Epithelial cell of prostate (primary cell): ENCODE measurements around the gene PRSS8.

Experiments
- DNase-seq: peaks from one replicate; pipeline ENCODE4 v3.0.0-alpha.2; 2011; ENCODE audit warnings: low read depth, low spot score
- H3K27ac ChIP-seq: fragments of 450-650 bp; 2 replicates; pipeline ENCODE4 v1.5.1; 2017; ENCODE audit warnings: mild to moderate bottlenecking

Gene PRSS8

GRCh38 chr16:31130336-31130891 lies 5.1 kb downstream of the PRSS8 start:
- H3K27ac ChIP-seq: peak overlapping the region; percentile 96
- no peak for DNase-seq

- peak overlapping the region; percentile 96 for H3K27ac ChIP-seq
- no peak for DNase-seq
These were observed 5.8 kb downstream of the PRSS8 start for GRCh38 chr16:31129568-31130335.

DNA sequence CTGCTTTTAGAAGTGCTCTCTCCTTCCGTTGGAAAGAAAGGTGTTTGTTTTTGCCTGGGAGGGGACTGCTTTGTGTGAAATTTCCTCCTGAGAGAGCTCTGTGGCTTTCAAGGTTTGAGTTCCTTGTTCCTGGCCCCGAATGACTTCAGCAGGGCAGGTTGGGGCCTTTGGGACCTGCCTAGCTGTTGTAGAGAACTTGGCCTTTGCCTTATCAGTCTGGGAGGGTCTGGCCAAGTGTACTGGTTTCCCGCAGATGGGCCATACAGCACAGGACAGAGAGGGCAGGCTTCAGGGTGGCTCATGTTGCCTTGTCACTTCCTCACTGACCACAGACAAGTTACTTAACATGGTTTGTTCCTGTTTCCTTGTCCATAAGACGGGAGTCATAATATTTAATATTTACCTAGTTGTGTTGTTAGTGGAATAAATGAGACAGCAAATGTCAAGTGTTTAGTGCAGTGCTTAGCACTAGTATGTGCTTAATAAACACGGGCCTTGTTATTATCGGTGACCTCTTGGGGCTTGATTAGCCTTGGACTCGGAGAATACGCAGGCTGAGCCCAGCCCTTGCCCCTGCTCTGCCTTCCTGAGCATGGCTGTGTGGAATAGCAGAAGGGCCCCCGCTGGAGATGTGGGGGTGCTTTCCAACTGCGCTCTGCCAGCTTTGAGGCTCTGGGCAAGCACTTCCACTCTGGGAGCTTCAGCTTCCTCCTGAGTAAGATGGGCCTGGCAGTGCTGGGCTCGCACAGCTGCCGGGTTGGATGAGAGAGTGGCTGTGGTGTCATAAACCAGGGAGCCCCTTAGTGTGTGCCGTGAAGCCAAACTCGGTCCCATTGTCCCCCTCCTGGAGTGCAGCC lies 6.6 kb downstream of the PRSS8 start:
- peak overlapping the region; percentile 96 for H3K27ac ChIP-seq
- DNase-seq: no peak

- no peak overlapping the region for H3K27ac ChIP-seq
- DNase-seq: no peak
These were observed 8.3 kb downstream of the PRSS8 start for GRCh38 chr16:31127182-31127581.

- DNase-seq: no peak
- no peak overlapping the region for H3K27ac ChIP-seq
These were observed 9.7 kb downstream of the PRSS8 start for GRCh38 chr16:31125844-31126243.

GRCh38 chr16:31120129-31120528 lies 15.4 kb downstream of the PRSS8 start:
- no peak overlapping the region for H3K27ac ChIP-seq
- DNase-seq: no peak

DNA sequence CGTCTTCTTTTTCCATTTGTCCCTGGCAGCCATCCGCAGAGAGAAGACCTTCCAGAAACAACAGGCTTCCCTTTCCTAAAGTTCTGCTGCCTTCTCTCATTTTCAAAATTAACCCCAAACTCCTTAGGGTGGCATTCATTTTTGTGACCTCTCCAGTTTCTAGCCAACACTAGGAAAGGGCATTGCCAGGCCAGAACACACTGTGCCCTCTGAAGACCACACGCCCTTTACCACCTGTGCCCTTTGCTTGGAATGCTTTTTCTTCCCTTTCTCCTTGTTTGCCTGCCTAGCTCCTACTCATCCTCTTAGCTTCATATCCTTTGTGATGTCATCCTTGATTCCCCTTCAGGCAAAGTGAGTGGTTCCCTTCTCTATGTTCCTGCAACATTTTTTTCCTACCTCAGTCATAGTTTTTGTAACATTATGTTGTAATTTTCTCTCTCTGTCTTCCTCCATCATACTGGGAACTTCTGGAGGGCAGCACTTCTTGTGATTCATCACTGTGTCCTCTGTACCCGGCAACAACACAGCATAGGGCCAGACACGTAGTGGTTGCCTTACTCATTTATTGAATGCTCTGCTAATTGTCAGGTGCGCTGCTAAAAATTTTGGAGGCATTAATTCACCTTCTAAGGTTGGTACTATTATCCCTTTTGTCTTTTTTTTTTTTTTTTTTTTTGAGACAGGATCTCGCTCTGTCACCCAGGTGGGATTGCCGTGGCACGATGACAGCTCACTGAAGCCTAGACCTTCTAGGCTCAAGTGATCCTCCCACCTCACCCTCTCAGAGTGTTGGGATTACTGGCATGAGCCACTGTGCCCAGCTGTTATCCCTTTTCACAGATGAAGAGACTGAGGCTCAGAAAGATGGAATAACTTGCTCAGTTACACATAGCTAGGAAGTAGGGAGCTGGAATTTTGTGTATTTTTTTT lies 17.0 kb downstream of the PRSS8 start:
- peak overlapping the region; percentile 99 for H3K27ac ChIP-seq
- DNase-seq: peak; percentile 96

GRCh38 chr16:31117384-31118222 lies 17.9 kb downstream of the PRSS8 start, which contains the start of gene KAT8:
Gene KAT8, plus strand, starts transcription at chr16:31117664. Its CDS starts 18 bp downstream, at chr16:31117682.
- peak within 1 kb of the TSS; percentile 99 for H3K27ac ChIP-seq
- DNase-seq: peak; percentile 97

GRCh38 chr16:31114468-31114867 lies 21.1 kb downstream of the PRSS8 start:
- DNase-seq: no peak
- peak overlapping the region; percentile 38 for H3K27ac ChIP-seq

- DNase-seq: no peak
- peak overlapping the region; percentile 38 for H3K27ac ChIP-seq
These were observed 22.1 kb downstream of the PRSS8 start for GRCh38 chr16:31113121-31114120.

DNA sequence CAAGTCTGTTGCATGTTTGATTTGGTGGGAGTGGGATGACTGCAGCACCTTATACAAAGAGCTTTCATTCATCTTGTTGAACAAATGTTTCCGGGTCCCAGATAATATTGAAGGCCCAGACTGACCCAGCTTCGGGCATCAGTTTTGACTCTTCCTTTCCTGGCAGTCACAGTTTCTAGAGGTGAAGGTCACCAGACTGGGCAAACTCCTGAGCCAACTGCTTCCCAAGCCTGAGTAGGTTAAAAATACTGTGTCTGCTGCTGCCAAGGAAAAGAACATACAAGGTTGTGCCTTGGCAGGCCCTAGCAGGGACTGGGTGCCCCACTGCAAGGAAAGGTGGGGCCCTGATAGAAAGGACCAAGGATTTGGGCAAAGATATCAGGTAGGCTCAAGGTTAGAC lies 22.8 kb downstream of the PRSS8 start:
- H3K27ac ChIP-seq: peak overlapping the region; percentile 38
- no peak for DNase-seq

GRCh38 chr16:31111881-31112466 lies 23.6 kb downstream of the PRSS8 start:
- no peak overlapping the region for H3K27ac ChIP-seq
- no peak for DNase-seq

DNA sequence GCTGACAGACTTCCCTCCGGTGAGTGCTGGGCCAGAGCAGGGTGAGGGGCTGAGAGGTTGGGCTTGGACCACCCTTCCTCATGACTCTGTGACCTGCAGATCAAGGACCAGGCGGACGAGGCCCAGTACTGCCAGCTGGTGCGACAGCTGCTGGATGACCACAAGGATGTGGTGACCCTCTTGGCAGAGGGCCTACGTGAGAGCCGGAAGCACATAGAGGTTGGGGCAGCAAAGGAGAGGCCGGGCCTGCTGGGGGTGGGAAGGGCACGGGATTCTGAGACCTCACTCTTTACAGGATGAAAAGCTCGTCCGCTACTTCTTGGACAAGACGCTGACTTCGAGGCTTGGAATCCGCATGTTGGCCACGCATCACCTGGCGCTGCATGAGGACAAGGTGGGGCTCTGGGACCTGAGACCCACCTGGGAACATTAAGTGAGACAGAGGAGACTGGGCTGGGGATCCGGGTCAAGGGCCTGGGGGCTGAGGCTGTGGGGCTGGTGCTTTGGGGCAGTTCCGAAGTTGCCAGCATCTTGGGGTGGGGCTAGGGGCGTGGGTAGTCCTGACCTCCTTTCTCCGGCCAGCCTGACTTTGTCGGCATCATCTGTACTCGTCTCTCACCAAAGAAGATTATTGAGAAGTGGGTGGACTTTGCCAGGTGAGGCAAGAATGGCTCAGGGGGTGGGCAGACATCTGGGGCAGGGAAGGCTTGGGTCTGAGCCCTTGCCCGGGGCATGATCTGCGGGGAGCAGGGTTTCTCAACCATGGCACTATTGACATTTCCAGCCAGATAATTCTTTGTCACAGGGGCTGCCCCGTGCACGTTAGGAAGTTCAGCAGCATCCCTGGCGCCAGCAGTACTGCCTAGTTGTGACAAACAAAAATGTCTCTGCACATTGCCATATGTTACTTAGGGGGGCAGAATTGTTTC lies 25.2 kb downstream of the PRSS8 start:
- H3K27ac ChIP-seq: no peak overlapping the region
- DNase-seq: no peak

DNA sequence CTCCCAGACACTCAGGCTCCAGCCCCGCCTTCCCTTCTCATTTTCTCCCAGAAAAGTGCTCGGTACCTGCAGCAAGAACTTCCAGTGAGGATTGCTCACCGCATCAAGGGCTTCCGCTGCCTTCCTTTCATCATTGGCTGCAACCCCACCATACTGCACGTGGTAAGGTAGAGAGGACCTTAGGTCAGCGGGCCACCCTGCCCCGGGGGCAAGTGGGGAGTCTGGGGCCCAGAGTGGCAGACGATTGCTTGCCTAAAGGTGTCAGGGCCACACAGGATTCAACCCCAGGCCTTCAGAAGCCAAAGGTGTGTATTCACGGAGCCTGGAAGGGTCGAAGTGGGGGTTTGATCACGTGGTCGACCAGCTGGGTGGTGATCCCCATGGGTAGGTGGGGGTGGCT lies 25.9 kb downstream of the PRSS8 start:
- no peak overlapping the region for H3K27ac ChIP-seq

DNA sequence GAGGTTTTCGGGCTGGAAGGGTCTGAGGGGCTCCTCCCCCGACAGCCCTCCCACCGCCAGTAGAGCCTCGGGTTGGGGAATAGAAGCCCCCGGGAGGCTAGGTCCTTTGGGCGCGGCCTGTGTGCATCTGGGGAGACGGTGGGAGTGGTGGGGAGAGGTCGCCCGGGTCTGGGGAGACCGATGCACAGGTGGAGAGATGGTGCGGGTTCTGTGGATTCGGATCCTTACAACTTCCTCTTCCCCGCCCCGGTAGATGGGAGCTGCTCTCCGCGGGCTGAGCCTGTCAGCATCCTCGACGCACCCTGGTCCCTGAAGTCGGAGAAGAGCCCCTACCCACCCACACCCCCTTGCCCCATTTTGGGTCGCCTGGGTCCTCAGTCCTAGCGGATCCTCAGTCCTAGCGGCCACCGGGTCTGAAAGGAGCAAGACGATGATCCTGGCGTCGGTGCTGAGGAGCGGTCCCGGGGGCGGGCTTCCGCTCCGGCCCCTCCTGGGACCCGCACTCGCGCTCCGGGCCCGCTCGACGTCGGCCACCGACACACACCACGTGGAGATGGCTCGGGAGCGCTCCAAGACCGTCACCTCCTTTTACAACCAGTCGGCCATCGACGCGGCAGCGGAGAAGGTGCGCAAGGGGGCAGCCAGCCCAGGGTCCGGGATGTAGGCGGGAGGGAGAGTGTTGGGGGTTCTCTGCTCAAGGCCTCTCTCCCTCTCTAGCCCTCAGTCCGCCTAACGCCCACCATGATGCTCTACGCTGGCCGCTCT lies 26.6 kb downstream of the PRSS8 start:
- H3K27ac ChIP-seq: peak overlapping the region; percentile 21
- no peak for DNase-seq

More for the DNA sequence above, 25.9 kb downstream of the PRSS8 start:
- no peak for DNase-seq
